D721Med (cell line): ENCODE data around the gene CYSLTR2.
"Not testable (repeated sequence)": the region's sequence is repeated elsewhere in the genome, so short reads cannot be mapped to it uniquely, and the experiment has no call there.

Experiments used
- DNase-seq: peaks from one replicate; pipeline ENCODE4 v3.0.0; 2011; ENCODE audit warnings: low spot score; ENCODE audit not compliant: insufficient read length
- FAIRE-seq: peaks from 2 replicates; lab custom pipeline; 2011; peaks lifted over from hg19 to GRCh38; lab: Jason Lieb, UNC
- CTCF ChIP-seq: IDR thresholded peaks from 2 replicates; pipeline ENCODE4 v1.5.1; 2012; ENCODE audit warnings: mild to moderate bottlenecking, control low read depth; ENCODE audit not compliant: insufficient read depth; ENCODE audit errors: missing control alignments

The CYSLTR2 gene

GRCh38 chr13:48682436-48682835 is 28.7 kb downstream of the CYSLTR2 start:
- DNase-seq (no peak), FAIRE-seq (no peak)
- no peak for TF ChIP-seq CTCF

DNA sequence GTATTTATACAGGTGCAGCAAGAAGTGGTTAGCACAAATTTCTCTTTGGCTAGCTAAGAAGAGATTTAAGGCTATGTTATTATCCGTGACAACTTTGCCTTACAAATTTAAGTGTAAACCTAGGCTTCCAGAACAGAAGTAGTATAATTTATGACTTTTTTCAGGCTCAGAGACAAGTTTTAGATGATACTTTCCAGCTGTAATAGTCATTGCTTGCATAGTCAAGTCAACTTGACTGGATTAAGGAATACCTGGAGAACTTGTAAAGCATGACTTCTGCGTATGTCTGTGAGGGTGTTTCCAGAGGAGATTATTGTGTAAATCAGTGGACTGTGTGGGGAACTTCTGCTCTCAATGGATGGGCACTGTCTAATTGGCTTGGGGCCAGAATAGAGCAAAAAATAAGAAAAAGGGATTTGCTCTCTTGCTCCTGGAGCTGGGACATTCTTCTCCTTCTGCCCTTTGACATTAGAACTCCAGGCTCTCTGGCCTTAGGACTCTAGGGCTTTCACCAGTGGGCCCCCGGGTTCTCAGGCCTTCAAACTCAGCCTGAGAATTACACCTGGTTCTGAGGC is 33.0 kb downstream of the CYSLTR2 start:
- DNase-seq (no peak), FAIRE-seq (no peak)
- TF ChIP-seq CTCF = no peak

- FAIRE-seq (no peak), DNase-seq (no peak)
- TF ChIP-seq CTCF = no peak
These were observed 33.5 kb downstream of the CYSLTR2 start for GRCh38 chr13:48687249-48687648.

DNA sequence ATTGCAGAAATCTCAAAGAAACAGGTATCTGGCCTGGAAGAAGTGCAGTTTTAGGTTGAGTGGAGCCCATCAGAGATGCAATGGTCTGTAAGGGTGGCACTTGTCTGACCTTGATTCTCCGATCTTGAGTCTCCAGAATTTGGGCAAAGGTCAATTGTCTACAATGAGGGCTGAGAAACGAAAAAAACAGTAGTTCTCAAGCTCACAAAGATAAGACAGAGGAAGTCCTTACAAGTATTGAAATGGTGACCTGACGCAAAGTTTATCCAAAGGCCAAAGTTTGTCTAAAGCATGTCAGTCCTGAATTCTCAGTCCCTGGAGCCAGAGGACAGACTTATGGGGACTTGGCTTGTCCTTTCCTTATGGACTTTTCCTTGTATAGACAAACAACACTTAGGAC is 40.3 kb downstream of the CYSLTR2 start:
- FAIRE-seq = no peak
- no peak for DNase-seq
- TF ChIP-seq CTCF = no peak

DNA sequence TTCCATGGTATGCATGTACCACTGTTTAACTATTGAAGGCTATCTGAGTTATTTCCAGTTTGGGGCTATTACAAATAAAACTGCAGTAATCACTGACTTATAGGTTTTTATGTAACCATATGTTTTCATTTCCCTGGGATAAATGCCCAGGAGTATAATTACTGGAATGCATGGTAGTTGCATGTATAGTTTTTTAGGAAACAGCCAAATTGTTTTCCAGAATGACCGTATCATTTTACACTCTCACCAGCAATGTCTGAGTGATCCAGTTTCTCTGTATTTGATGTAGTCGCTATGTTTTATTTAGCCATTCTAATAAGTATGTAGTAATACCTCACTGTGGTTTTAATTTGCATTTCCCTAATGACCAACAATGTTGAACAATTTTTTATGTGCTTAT is 42.0 kb downstream of the CYSLTR2 start:
- DNase-seq (no peak), FAIRE-seq (no peak)
- no peak for TF ChIP-seq CTCF

GRCh38 chr13:48696676-48697075 is 42.9 kb downstream of the CYSLTR2 start:
- FAIRE-seq = not testable (repeated sequence)

DNA sequence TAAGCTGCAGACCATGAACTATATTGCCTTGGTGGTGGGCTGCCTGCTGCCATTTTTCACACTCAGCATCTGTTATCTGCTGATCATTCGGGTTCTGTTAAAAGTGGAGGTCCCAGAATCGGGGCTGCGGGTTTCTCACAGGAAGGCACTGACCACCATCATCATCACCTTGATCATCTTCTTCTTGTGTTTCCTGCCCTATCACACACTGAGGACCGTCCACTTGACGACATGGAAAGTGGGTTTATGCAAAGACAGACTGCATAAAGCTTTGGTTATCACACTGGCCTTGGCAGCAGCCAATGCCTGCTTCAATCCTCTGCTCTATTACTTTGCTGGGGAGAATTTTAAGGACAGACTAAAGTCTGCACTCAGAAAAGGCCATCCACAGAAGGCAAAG is 53.7 kb downstream of the CYSLTR2 start:
- no peak for DNase-seq
- no peak for FAIRE-seq
- TF ChIP-seq CTCF = no peak

More at GRCh38 chr13:48696676-48697075, 42.9 kb downstream of the CYSLTR2 start:
- not testable (repeated sequence) for DNase-seq

GRCh38 chr13:48708764-48709163 is 55.0 kb downstream of the CYSLTR2 start:
- no peak for TF ChIP-seq CTCF
- no peak for FAIRE-seq
- DNase-seq = no peak
